ENCODE results near the gene TOX2.

- TF ChIP-seq CTCF (conservative IDR thresholded peaks at IDR 0.05; ENCODE audit: low read depth, low read length) (no peak), CHD1 (IDR thresholded peaks at IDR 0.05; ENCODE audit: low read depth, low read length) (no peak), RFX5 (IDR thresholded peaks at IDR 0.05; ENCODE audit: low read depth, low read length) (no peak), NFE2L2 (IDR thresholded peaks at IDR 0.05; ENCODE audit: low read depth, low read length) (no peak), POLR2A (IDR thresholded peaks at IDR 0.05; ENCODE audit: low read depth, low read length) (no peak), MXI1 (IDR thresholded peaks at IDR 0.05; ENCODE audit: borderline replicate concordance, low read depth, low read length) (no peak), RCOR1 (IDR thresholded peaks at IDR 0.05; ENCODE audit: insufficient replicate concordance, low read length) (no peak), MAZ (IDR thresholded peaks at IDR 0.05; ENCODE audit: borderline replicate concordance, low read depth, low read length) (no peak), SMC3 (IDR thresholded peaks at IDR 0.05; ENCODE audit: low read depth, low read length) (no peak)
- TF ChIP-seq, protein P1, sequence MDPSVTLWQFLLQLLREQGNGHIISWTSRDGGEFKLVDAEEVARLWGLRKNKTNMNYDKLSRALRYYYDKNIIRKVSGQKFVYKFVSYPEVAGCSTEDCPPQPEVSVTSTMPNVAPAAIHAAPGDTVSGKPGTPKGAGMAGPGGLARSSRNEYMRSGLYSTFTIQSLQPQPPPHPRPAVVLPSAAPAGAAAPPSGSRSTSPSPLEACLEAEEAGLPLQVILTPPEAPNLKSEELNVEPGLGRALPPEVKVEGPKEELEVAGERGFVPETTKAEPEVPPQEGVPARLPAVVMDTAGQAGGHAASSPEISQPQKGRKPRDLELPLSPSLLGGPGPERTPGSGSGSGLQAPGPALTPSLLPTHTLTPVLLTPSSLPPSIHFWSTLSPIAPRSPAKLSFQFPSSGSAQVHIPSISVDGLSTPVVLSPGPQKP (IDR thresholded peaks at IDR 0.05; ENCODE audit: borderline replicate concordance, low read depth, low read length) = no peak
Observed at GRCh38 chr20:43949248-43949647, 34.6 kb downstream of the TOX2 start.

All from IMR-90 (cell line).